Body of pancreas (tissue), 4 donors: ENCODE data around the gene RBPJL.

Experiments used
- POLR2A ChIP-seq, 3 donors: fragments of 450-650 bp; IDR thresholded peaks; one replicate each; pipeline ENCODE4 v1.6.1; 2016; ENCODE audit warnings: antibody characterized with exemption in 3 of 3, mild to moderate bottlenecking in 2 of 3
- TF ChIP-seq, protein P1 (sequence below), 7 experiments: fragments of 450-650 bp in 4 of 7; fragments of 200-600 bp in 3 of 7; sonication (generic) in 3 of 7; IDR thresholded peaks; one replicate each; pipeline ENCODE4 v1.5.1; 2016 to 2019; ENCODE audit warnings: antibody characterized with exemption in 7 of 7

DNA sequence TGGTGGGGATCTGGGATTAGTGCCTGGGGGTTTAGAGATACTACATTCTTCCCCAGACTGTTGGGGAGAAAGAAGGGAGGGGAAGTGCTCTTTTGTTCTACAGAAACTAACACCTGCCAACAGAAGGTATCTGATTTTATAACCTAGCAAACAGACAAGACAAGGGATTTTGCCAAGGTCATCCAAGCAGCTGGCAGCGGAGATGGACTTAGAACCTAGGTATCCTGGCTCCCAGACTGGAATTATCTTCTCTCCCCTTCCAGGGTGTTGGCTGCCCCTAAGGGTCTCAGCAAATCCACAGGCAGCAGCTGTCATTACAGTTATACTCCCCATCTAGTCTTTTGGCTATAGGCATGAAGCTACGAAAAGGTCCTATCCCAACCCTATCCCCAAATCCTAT is 33.2 kb downstream of the RBPJL start:
- TF ChIP-seq, protein P1, sequence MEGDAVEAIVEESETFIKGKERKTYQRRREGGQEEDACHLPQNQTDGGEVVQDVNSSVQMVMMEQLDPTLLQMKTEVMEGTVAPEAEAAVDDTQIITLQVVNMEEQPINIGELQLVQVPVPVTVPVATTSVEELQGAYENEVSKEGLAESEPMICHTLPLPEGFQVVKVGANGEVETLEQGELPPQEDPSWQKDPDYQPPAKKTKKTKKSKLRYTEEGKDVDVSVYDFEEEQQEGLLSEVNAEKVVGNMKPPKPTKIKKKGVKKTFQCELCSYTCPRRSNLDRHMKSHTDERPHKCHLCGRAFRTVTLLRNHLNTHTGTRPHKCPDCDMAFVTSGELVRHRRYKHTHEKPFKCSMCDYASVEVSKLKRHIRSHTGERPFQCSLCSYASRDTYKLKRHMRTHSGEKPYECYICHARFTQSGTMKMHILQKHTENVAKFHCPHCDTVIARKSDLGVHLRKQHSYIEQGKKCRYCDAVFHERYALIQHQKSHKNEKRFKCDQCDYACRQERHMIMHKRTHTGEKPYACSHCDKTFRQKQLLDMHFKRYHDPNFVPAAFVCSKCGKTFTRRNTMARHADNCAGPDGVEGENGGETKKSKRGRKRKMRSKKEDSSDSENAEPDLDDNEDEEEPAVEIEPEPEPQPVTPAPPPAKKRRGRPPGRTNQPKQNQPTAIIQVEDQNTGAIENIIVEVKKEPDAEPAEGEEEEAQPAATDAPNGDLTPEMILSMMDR (IDR thresholded peaks at IDR 0.05): no peak
- TF ChIP-seq POLR2A (IDR thresholded peaks at IDR 0.05): no peak
